HepG2 (cell line): ENCODE results near the gene GSTM4. TPM values are rescaled to one million over a fixed set of nuclear protein-coding genes. Genes with fewer than 3 reads are reported as not detected.

ENCODE experiments used
- MIER3 ChIP-seq: IDR thresholded peaks from 2 replicates; pipeline ENCODE4 v1.6.1; 2016; ENCODE audit warnings: missing compliant biosample characterization, borderline replicate concordance
- MYNN ChIP-seq: sonication (generic); formaldehyde crosslinking; IDR thresholded peaks from 2 replicates; pipeline ENCODE4 v1.4.0; 2020; ENCODE audit warnings: mild to moderate bottlenecking, low read depth, missing genetic modification reagents
- POGZ ChIP-seq: sonication (generic); formaldehyde crosslinking; IDR thresholded peaks from 2 replicates; pipeline ENCODE4 v1.4.0; 2020; ENCODE audit warnings: mild to moderate bottlenecking, missing genetic modification reagents
- RNF2 ChIP-seq: fragments of 450-650 bp; conservative IDR thresholded peaks from 2 replicates; pipeline ENCODE4 v1.6.1; 2016; ENCODE audit warnings: low read depth
- ZNF263 ChIP-seq: sonication (generic); formaldehyde crosslinking; IDR thresholded peaks from 2 replicates; pipeline ENCODE4 v1.4.0; 2020; ENCODE audit warnings: missing genetic modification reagents
- ZNF563 ChIP-seq: sonication (generic); formaldehyde crosslinking; IDR thresholded peaks from 2 replicates; pipeline ENCODE4 v1.8.0; 2022; ENCODE audit warnings: mild to moderate bottlenecking, moderate library complexity, missing genetic modification reagents
- ZNF660 ChIP-seq: sonication (generic); formaldehyde crosslinking; IDR thresholded peaks from 2 replicates; pipeline ENCODE4 v1.5.1; 2020; ENCODE audit warnings: mild to moderate bottlenecking, low read depth, missing genetic modification reagents, borderline replicate concordance
- ZNF670 ChIP-seq: sonication (generic); formaldehyde crosslinking; IDR thresholded peaks from 2 replicates; pipeline ENCODE4 v1.8.0; 2022; ENCODE audit warnings: mild to moderate bottlenecking, missing genetic modification reagents, borderline replicate concordance
- polyA plus RNA-seq, 8 experiments: library from polyadenylated mRNA; depleted of rRNA in 3 of 8; stranded (reverse) in 7 of 8; unstranded in 1 of 8; fragments of >200 nt; fragmentation: Illumina TruSeq in 4 of 8; extraction: Trizol in 4 of 8; gene quantifications; 2 replicates each; pipeline versions ENCODE4 v1.2.1 to v1.2.3, GENCODE V29; 2011 to 2016; ENCODE audit warnings: low read depth in 4 of 8, missing spikeins in 1 of 8, mixed read lengths in 1 of 8; ENCODE audit not compliant: insufficient read depth in 1 of 8
- total RNA-seq, 5 experiments: library from RNA; depleted of rRNA; stranded (reverse); fragments of >200 nt; fragmentation: Illumina TruSeq; extraction: Trizol; gene quantifications; 2 replicates each; pipeline ENCODE4 v1.2.3, GENCODE V29; 2016; ENCODE audit warnings: low read depth in 1 of 5
- TF ChIP-seq, protein P1 (sequence below): sonication (generic); formaldehyde crosslinking; IDR thresholded peaks from 2 replicates; pipeline ENCODE4 v1.4.0; 2020; ENCODE audit warnings: missing genetic modification reagents
- TF ChIP-seq, protein P2 (sequence below): sonication (generic); formaldehyde crosslinking; IDR thresholded peaks from 2 replicates; pipeline ENCODE4 v1.9.0; 2021; ENCODE audit warnings: missing genetic modification reagents, borderline replicate concordance
- TF ChIP-seq, protein P3 (sequence below): conservative IDR thresholded peaks from 2 replicates; pipeline ENCODE4 v1.6.1; 2018; ENCODE audit warnings: missing genetic modification reagents
- TF ChIP-seq, protein P4 (sequence below): sonication (generic); formaldehyde crosslinking; IDR thresholded peaks from 2 replicates; pipeline ENCODE4 v1.4.0; 2020; ENCODE audit warnings: missing genetic modification reagents; ENCODE audit errors: not compliant biosample characterization
- TF ChIP-seq, protein P5 (sequence below): sonication (generic); formaldehyde crosslinking; IDR thresholded peaks from 2 replicates; pipeline ENCODE4 v1.8.0; 2022; ENCODE audit warnings: low read depth, missing genetic modification reagents

Gene GSTM4
- total and polyA plus RNA-seq, 2 of the 13 experiments (the other 11 are each of a cell fraction or from before 2014, with no cell fraction given) = 25.3 to 40.8 TPM

DNA sequence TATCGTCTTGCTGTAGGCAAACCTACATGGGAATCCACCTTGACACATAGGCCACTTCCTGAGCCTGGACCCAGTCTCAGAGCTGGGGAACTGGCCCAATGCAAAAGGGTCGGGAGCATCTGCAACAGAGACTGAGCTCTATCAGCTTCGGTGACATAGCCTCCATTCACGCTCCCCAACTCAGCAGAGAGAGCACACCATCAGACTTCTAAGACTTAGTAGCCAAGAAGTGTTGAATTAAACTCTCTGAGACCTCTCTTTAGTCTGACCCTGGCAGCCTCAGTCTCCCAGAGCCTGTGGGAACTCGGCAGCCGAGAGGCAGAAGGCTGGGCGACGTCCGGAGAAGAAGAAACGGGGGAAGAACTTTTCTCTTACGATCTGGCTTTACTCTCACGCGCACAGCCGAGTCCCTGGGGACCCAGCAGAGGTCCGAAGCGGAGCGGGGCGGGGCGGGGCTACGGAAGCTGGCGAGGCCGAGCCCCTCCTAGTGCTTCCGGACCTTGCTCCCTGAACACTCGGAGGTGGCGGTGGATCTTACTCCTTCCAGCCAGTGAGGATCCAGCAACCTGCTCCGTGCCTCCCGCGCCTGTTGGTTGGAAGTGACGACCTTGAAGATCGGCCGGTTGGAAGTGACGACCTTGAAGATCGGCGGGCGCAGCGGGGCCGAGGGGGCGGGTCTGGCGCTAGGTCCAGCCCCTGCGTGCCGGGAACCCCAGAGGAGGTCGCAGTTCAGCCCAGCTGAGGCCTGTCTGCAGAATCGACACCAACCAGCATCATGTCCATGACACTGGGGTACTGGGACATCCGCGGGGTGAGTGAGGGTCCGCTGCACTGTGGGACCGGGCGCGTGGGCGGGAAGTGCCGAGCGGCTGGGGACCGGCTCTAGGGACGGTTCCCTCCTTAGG lies at the start of gene GSTM4 (continued):
- TF ChIP-seq, protein P1, sequence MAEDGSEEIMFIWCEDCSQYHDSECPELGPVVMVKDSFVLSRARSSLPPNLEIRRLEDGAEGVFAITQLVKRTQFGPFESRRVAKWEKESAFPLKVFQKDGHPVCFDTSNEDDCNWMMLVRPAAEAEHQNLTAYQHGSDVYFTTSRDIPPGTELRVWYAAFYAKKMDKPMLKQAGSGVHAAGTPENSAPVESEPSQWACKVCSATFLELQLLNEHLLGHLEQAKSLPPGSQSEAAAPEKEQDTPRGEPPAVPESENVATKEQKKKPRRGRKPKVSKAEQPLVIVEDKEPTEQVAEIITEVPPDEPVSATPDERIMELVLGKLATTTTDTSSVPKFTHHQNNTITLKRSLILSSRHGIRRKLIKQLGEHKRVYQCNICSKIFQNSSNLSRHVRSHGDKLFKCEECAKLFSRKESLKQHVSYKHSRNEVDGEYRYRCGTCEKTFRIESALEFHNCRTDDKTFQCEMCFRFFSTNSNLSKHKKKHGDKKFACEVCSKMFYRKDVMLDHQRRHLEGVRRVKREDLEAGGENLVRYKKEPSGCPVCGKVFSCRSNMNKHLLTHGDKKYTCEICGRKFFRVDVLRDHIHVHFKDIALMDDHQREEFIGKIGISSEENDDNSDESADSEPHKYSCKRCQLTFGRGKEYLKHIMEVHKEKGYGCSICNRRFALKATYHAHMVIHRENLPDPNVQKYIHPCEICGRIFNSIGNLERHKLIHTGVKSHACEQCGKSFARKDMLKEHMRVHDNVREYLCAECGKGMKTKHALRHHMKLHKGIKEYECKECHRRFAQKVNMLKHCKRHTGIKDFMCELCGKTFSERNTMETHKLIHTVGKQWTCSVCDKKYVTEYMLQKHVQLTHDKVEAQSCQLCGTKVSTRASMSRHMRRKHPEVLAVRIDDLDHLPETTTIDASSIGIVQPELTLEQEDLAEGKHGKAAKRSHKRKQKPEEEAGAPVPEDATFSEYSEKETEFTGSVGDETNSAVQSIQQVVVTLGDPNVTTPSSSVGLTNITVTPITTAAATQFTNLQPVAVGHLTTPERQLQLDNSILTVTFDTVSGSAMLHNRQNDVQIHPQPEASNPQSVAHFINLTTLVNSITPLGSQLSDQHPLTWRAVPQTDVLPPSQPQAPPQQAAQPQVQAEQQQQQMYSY (CRISPR knock-in tag) = no peak
- peak; percentile 67; the same call in 1 of the 2 replicates for TF ChIP-seq POGZ
- no peak for TF ChIP-seq MYNN (CRISPR knock-in tag)
- no peak for TF ChIP-seq ZNF670 (CRISPR knock-in tag)
- TF ChIP-seq ZNF563 (CRISPR knock-in tag) = peak; percentile 43
- no peak; the same call in 1 of the 2 replicates for TF ChIP-seq RNF2
- peak; percentile 65; the same call in 1 of the 2 replicates for TF ChIP-seq ZNF263 (CRISPR knock-in tag)
- TF ChIP-seq, protein P2, sequence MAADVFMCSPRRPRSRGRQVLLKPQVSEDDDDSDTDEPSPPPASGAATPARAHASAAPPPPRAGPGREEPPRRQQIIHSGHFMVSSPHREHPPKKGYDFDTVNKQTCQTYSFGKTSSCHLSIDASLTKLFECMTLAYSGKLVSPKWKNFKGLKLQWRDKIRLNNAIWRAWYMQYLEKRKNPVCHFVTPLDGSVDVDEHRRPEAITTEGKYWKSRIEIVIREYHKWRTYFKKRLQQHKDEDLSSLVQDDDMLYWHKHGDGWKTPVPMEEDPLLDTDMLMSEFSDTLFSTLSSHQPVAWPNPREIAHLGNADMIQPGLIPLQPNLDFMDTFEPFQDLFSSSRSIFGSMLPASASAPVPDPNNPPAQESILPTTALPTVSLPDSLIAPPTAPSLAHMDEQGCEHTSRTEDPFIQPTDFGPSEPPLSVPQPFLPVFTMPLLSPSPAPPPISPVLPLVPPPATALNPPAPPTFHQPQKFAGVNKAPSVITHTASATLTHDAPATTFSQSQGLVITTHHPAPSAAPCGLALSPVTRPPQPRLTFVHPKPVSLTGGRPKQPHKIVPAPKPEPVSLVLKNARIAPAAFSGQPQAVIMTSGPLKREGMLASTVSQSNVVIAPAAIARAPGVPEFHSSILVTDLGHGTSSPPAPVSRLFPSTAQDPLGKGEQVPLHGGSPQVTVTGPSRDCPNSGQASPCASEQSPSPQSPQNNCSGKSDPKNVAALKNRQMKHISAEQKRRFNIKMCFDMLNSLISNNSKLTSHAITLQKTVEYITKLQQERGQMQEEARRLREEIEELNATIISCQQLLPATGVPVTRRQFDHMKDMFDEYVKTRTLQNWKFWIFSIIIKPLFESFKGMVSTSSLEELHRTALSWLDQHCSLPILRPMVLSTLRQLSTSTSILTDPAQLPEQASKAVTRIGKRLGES = no peak
- peak; percentile 83; the same call in 1 of the 2 replicates for TF ChIP-seq MIER3 (CRISPR knock-in tag)
- TF ChIP-seq, protein P3, sequence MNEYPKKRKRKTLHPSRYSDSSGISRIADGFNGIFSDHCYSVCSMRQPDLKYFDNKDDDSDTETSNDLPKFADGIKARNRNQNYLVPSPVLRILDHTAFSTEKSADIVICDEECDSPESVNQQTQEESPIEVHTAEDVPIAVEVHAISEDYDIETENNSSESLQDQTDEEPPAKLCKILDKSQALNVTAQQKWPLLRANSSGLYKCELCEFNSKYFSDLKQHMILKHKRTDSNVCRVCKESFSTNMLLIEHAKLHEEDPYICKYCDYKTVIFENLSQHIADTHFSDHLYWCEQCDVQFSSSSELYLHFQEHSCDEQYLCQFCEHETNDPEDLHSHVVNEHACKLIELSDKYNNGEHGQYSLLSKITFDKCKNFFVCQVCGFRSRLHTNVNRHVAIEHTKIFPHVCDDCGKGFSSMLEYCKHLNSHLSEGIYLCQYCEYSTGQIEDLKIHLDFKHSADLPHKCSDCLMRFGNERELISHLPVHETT (CRISPR knock-in tag) = peak; percentile 75
- TF ChIP-seq ZNF660 = 0 out of 2 replicates have a peak, but pooled peaks have one; percentile 45
- TF ChIP-seq, protein P4, sequence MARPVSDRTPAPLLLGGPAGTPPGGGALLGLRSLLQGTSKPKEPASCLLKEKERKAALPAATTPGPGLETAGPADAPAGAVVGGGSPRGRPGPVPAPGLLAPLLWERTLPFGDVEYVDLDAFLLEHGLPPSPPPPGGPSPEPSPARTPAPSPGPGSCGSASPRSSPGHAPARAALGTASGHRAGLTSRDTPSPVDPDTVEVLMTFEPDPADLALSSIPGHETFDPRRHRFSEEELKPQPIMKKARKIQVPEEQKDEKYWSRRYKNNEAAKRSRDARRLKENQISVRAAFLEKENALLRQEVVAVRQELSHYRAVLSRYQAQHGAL = no peak
- TF ChIP-seq, protein P5, sequence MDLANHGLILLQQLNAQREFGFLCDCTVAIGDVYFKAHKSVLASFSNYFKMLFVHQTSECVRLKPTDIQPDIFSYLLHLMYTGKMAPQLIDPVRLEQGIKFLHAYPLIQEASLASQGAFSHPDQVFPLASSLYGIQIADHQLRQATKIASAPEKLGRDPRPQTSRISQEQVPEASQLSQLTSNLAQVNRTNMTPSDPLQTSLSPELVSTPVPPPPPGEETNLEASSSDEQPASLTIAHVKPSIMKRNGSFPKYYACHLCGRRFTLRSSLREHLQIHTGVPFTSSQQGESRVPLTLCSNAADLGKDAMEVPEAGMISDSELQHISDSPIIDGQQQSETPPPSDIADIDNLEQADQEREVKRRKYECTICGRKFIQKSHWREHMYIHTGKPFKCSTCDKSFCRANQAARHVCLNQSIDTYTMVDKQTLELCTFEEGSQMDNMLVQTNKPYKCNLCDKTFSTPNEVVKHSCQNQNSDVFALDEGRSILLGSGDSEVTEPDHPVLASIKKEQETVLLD = no peak; the same call in 1 of the 2 replicates
